ENCODE data around the gene AKR1C8. TPM values are rescaled to one million over a fixed set of nuclear protein-coding genes. Genes with fewer than 3 reads are reported as not detected.

Gene AKR1C8
- total RNA-seq, 3 donors from 2014 or later, result not detected

- DNase-seq, result no peak
- ATAC-seq, result no peak
- no peaks in the 10 kb centered on the region for H3K36me3 ChIP-seq (ENCODE audit: low read depth)
- no peak for TF ChIP-seq CTCF (IDR thresholded peaks at IDR 0.05)
- intact Hi-C loops (cut with DNase I, micrococcal nuclease), result no loop called here
- peaks cover 16% of the 10 kb centered on the region for H3K9me3 ChIP-seq
- no peaks in the 10 kb centered on the region for H3K4me1 ChIP-seq (ENCODE audit: low read depth)
- H3K4me3 ChIP-seq, result no peak overlapping the region
Measured at GRCh38 chr10:5159126-5159525, 25.8 kb downstream of the AKR1C8 start.

GRCh38 chr10:5157501-5157900 is 27.4 kb downstream of the AKR1C8 start:
- Histone ChIP-seq H3K4me1 (ENCODE audit: low read depth) (no peaks in the 10 kb centered on the region), H3K4me3 (no peak overlapping the region), H3K9me3 (peaks cover under 1% of the 10 kb centered on the region), H3K36me3 (ENCODE audit: low read depth) (no peaks in the 10 kb centered on the region)
- no peak for TF ChIP-seq CTCF (IDR thresholded peaks at IDR 0.05)
- DNase-seq (no peak), ATAC-seq (no peak)
- intact Hi-C loops (cut with DNase I, micrococcal nuclease), result no loop called here

- ATAC-seq (no peak), DNase-seq (no peak)
- TF ChIP-seq CTCF (IDR thresholded peaks at IDR 0.05), result no peak
- Histone ChIP-seq H3K36me3 (ENCODE audit: low read depth) (no peaks in the 10 kb centered on the region), H3K4me3 (no peak overlapping the region), H3K9me3 (no peaks in the 10 kb centered on the region), H3K4me1 (ENCODE audit: low read depth) (no peaks in the 10 kb centered on the region)
- intact Hi-C loops (cut with DNase I, micrococcal nuclease), result no loop called here
Measured at GRCh38 chr10:5155951-5156350, 29.0 kb downstream of the AKR1C8 start.

- no peaks in the 10 kb centered on the region for H3K36me3 ChIP-seq (ENCODE audit: low read depth)
- intact Hi-C loops (cut with DNase I, micrococcal nuclease), result no loop called here
- peaks cover 5% of the 10 kb centered on the region for H3K9me3 ChIP-seq
- ATAC-seq (no peak), DNase-seq (no peak)
- TF ChIP-seq CTCF (IDR thresholded peaks at IDR 0.05), result no peak
- H3K4me1 ChIP-seq (ENCODE audit: low read depth), result peaks cover 16% of the 10 kb centered on the region
- no peak overlapping the region for H3K4me3 ChIP-seq
Measured at GRCh38 chr10:5151076-5151475, 33.9 kb downstream of the AKR1C8 start.

GRCh38 chr10:5148678-5149032 is 36.3 kb downstream of the AKR1C8 start:
- DNase-seq (no peak), ATAC-seq (no peak)
- Histone ChIP-seq H3K4me1 (ENCODE audit: low read depth) (peaks cover 16% of the 10 kb centered on the region), H3K9me3 (peaks cover 5% of the 10 kb centered on the region), H3K36me3 (ENCODE audit: low read depth) (no peaks in the 10 kb centered on the region), H3K4me3 (no peak overlapping the region)
- TF ChIP-seq CTCF (IDR thresholded peaks at IDR 0.05), result no peak
- intact Hi-C loops (cut with DNase I, micrococcal nuclease), result no loop called here

- Histone ChIP-seq H3K9me3 (peaks cover 5% of the 10 kb centered on the region), H3K4me3 (no peak overlapping the region), H3K4me1 (ENCODE audit: low read depth) (peaks cover 16% of the 10 kb centered on the region), H3K36me3 (ENCODE audit: low read depth) (no peaks in the 10 kb centered on the region)
- TF ChIP-seq CTCF (IDR thresholded peaks at IDR 0.05), result no peak
- intact Hi-C loops (cut with DNase I, micrococcal nuclease), result no loop called here
- DNase-seq, result no peak
- ATAC-seq, result peak; percentile 27
Measured at GRCh38 chr10:5147981-5148677, 36.8 kb downstream of the AKR1C8 start.

Data from mucosa of descending colon (tissue), 3 donors.